SW 1271 (cell line): ENCODE results near the gene ATP11A.
"Not testable (repeated sequence)": the region's sequence is repeated elsewhere in the genome, so short reads cannot be mapped to it uniquely, and the experiment has no call there.

Experiments used
- DNase-seq, 2 experiments: peaks; one replicate each; lab custom pipeline; 2025; lab: John Stamatoyannopoulos, UW

ATP11A gene

DNA sequence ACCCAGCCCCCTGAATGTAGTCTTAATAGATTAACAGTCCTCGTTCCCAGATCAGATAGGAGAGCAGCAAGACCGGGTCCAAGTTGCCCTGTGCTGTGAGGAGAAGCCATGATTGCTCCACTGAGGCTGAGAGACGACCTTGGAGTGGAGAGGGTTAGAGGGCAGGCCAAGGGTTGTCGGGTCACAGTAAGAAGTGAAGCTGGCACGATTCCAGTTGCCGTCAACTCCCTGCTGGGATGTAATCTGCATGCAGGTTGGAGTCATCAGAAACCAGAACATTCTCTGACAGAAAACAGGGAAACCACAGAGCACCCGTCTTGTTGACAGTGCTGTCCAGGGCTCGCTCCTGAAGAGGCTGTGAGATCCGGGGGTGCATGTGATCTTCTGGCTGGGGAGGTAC lies 19.0 kb upstream of the ATP11A start:
- DNase-seq, result no peak

DNA sequence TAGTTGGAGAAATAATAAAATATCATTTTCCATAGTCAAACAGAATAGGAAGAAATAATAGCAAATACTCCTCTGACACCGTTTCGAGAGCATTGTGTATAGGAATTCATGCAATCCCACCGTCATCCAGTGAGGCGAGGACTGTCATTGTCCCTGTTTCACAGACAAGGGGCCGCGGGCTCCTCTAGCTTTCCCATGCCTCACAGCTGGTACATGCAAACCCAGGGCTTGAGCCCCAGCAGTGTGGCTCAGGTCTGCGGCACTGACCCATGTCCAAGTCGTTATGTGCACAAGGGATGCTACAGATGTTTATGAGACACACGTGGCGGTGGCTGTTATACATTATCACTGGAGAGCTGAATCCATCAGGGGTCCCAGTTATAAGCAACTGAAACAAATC lies 18.5 kb upstream of the ATP11A start:
- DNase-seq, result no peak

GRCh38 chr13:112672651-112673284 lies 17.1 kb upstream of the ATP11A start:
- DNase-seq, result no peak

- DNase-seq, result no peak
Measured at GRCh38 chr13:112674412-112675365, 15.1 kb upstream of the ATP11A start.

- DNase-seq, result no peak
Measured at GRCh38 chr13:112675366-112675756, 14.5 kb upstream of the ATP11A start.

- not testable (repeated sequence) for DNase-seq
Measured at GRCh38 chr13:112677421-112677962, 12.3 kb upstream of the ATP11A start.

DNA sequence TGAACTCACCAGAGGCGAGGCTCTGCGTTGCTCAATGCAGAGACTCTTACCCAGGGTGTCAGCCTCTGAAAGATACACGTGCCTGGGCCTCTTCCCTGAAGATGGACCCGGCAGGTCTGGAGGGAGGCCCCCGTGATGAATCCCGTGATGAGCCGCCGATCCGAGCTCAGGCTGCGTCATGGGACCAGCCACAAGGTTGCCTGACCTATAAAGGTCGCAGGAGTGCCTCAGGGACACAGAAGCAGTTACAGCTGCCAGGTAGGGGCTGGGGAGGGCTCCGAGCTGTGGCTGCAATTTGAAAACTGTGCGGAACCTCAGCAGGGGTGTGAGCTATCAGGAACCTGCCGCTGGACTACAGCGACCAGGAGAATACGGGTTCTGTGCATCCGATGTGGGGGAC lies 10.5 kb upstream of the ATP11A start:
- DNase-seq, result no peak

DNA sequence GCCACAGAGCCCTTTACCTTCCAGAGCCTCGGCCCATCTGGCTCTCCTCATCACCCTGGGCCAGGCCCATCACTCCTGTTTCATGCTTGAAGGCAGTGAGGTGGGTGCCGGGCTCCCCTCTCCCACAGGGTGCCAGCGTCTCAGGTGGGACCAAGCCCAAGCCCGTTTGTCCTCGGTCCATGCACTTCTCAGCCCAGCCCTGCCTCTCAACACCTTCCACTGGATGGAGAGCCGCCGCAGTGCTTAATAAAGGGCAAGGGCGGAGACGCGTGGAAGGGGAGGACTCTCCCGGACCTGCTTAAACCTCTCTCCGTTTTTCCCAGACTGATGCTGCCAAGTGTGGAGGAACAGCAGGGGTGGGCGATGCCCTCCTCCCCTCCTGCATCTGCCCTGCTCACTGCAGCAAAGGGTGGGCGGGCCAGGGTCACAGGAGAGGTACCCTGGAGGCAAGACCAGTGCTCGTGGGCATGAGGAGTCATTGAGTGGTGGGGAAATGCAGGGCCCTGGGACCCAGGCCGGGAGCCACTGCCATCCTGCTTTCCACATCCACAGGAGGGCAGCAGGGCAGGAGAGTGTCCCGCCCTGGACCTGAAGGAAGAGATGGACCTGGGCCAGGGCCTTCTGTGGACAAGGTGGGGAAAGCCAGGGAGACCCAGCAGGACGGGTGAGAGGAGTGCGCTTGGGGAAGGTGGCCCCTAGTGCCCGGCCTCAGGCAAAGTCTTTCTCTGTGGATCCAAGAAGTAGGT lies 9.7 kb upstream of the ATP11A start:
- no peak for DNase-seq

GRCh38 chr13:112680741-112681360 lies 9.0 kb upstream of the ATP11A start:
- no peak for DNase-seq

- no peak for DNase-seq
Measured at GRCh38 chr13:112683581-112683980, 6.3 kb upstream of the ATP11A start.

GRCh38 chr13:112684071-112684845 lies 5.6 kb upstream of the ATP11A start:
- no peak for DNase-seq

- DNase-seq, result not testable (repeated sequence)
Measured at GRCh38 chr13:112685189-112685805, 4.5 kb upstream of the ATP11A start.

- no peak for DNase-seq
Measured at GRCh38 chr13:112685896-112686295, 3.9 kb upstream of the ATP11A start.

DNA sequence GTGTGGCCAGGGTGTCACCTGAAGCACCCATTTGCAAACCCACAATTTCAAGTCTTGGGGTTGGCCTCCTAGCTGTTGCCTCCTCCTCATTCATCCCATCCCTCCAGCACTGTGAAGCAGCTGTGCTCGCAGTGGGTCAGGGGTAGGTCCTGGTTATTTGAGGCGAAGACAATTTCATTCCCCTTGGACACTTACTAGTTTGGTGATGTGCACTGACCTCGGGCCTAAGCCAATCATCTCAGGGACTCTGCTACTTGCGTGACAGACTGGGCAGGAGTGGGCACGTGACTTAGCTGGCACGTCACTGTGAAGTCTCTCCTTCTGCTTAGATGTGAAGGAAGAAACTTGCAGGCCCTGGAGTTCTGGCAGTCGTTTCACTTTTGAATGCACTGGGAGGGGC lies 3.5 kb upstream of the ATP11A start:
- DNase-seq, result no peak

GRCh38 chr13:112686987-112687386 lies 2.9 kb upstream of the ATP11A start:
- no peak for DNase-seq

DNA sequence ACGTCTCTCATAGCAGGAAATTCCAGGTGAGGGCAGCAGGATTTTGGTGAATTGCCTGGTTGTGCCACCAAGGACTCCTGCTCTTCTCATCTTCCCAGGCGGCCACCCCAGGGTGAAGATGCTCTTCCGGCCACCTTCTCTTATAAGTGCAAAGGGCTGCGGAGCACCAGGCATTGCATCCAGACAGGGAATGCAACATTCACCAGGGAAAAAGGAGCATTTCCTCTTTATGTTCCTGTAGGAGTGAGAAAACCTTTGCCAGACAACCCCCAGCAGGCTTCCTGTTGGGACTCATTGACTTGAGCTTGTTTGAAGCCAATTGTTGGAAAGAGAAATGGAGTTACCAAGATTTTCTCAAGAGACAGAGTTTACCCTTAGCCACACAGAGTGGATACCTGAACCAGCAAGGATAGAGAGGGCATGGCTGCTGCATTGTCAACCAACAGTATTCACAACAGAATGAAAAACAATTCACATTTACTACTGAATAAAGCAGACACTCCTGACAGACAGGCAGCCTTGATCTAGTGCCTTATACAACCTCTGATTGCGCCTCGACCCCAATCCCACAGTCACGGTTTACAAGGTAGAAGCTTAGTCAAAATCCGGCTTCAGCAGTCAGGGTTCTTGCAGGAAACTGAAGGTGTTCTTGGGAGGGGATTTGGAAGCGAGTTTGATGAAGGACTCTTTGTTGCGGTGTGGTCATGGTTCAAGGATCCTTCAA lies 1.8 kb upstream of the ATP11A start:
- no peak for DNase-seq

GRCh38 chr13:112688560-112689302 lies 1.1 kb upstream of the ATP11A start:
- no peak for DNase-seq

GRCh38 chr13:112690283-112690929 lies 568 bp downstream of the ATP11A start:
- DNase-seq, result no peak

- DNase-seq, result no peak
Measured at GRCh38 chr13:112692104-112692503, 2.3 kb downstream of the ATP11A start.
